CD4-positive, alpha-beta memory T cell (primary cell): ENCODE measurements around the gene NAV3. TPM values are rescaled to one million over a fixed set of nuclear protein-coding genes. Genes with fewer than 3 reads are reported as not detected.

ENCODE experiments used
- CTCF ChIA-PET: fragments of 350-600 bp; sonication (Branson Sonifier 250); formaldehyde crosslinking; loops from one replicate; lab custom pipeline; 2021; ENCODE audit warnings: inconsistent platforms; ENCODE audit not compliant: partially characterized antibody; lab: Charles Lee
- POLR2A ChIA-PET: fragments of 350-600 bp; sonication (Branson Sonifier 250); formaldehyde crosslinking; loops from one replicate; lab custom pipeline; 2021; ENCODE audit not compliant: partially characterized antibody; lab: Charles Lee
- DNase-seq, 5 donors: peaks; one replicate each; pipeline versions ENCODE4 v3.0.0 to v3.0.0-alpha.2; 2020 to 2022; ENCODE audit warnings: mixed read lengths in 1 of 5
- H3K27ac ChIP-seq: one replicate; pipeline ENCODE4 v1.7.0; 2013; ENCODE audit warnings: low read depth, low read length
- H3K27me3 ChIP-seq: 2 replicates; pipeline ENCODE4 v1.7.0; 2013; ENCODE audit warnings: mild to moderate bottlenecking, low read length, moderate library complexity; ENCODE audit not compliant: insufficient read depth
- H3K36me3 ChIP-seq: 2 replicates; pipeline ENCODE4 v1.7.0; 2013; ENCODE audit warnings: mild to moderate bottlenecking, low read length, moderate library complexity; ENCODE audit not compliant: insufficient read depth
- H3K4me1 ChIP-seq: 2 replicates; pipeline ENCODE4 v1.7.0; 2013; ENCODE audit warnings: mild to moderate bottlenecking, low read length, moderate library complexity; ENCODE audit not compliant: insufficient read depth
- H3K4me3 ChIP-seq, 2 donors: one replicate each; pipeline ENCODE4 v1.7.0; 2013; ENCODE audit warnings: low read length in 2 of 2, mild to moderate bottlenecking in 1 of 2
- H3K9me3 ChIP-seq, 2 donors: one replicate each; pipeline ENCODE4 v1.7.0; 2013; ENCODE audit warnings: low read length in 2 of 2, control low read depth in 1 of 2; ENCODE audit not compliant: control insufficient read depth in 1 of 2
- H3K27ac Mint-ChIP-seq, 7 donors: one replicate each; pipeline ENCODE4 v1.8.0; 2020 to 2021; ENCODE audit warnings: mixed read lengths in 7 of 7, mild to moderate bottlenecking in 6 of 7, inconsistent platforms in 3 of 7, moderate library complexity in 3 of 7
- H3K27me3 Mint-ChIP-seq, 2 donors: one replicate each; pipeline ENCODE4 v1.8.0; 2020 to 2021; ENCODE audit warnings: mixed read lengths in 2 of 2
- H3K36me3 Mint-ChIP-seq, 2 donors: one replicate each; pipeline ENCODE4 v1.8.0; 2020 to 2021; ENCODE audit warnings: mixed read lengths in 2 of 2, inconsistent platforms in 1 of 2, mild to moderate bottlenecking in 1 of 2
- H3K4me1 Mint-ChIP-seq, 4 donors: one replicate each; pipeline ENCODE4 v1.8.0; 2020 to 2021; ENCODE audit warnings: mixed read lengths in 4 of 4, mild to moderate bottlenecking in 1 of 4
- H3K4me3 Mint-ChIP-seq, 8 donors: one replicate each; pipeline ENCODE4 v1.8.0; 2020 to 2021; ENCODE audit warnings: mixed read lengths in 8 of 8, mild to moderate bottlenecking in 7 of 8, moderate library complexity in 6 of 8, inconsistent platforms in 3 of 8
- H3K9me3 Mint-ChIP-seq, 8 donors: one replicate each; pipeline ENCODE4 v1.8.0; 2020 to 2021; ENCODE audit warnings: mixed read lengths in 8 of 8, mild to moderate bottlenecking in 5 of 8, inconsistent platforms in 3 of 8, moderate library complexity in 1 of 8
- intact Hi-C: fragments of 100-400 bp; cut with micrococcal nuclease; formaldehyde crosslinking; loops from one replicate; pipeline ENCODE4 v1.15.1; 2023
- polyA plus RNA-seq, 2 donors: library from polyadenylated mRNA; unstranded; fragments of 300-500 nt; fragmentation: Illumina TruSeq; gene quantifications; one replicate each; pipeline ENCODE4 v1.2.3, GENCODE V29; 2021
- total RNA-seq, 2 experiments: library from RNA; stranded (reverse); gene quantifications; one replicate each; pipeline ENCODE4 v1.2.3, GENCODE V29; 2021

NAV3 gene, protein sequence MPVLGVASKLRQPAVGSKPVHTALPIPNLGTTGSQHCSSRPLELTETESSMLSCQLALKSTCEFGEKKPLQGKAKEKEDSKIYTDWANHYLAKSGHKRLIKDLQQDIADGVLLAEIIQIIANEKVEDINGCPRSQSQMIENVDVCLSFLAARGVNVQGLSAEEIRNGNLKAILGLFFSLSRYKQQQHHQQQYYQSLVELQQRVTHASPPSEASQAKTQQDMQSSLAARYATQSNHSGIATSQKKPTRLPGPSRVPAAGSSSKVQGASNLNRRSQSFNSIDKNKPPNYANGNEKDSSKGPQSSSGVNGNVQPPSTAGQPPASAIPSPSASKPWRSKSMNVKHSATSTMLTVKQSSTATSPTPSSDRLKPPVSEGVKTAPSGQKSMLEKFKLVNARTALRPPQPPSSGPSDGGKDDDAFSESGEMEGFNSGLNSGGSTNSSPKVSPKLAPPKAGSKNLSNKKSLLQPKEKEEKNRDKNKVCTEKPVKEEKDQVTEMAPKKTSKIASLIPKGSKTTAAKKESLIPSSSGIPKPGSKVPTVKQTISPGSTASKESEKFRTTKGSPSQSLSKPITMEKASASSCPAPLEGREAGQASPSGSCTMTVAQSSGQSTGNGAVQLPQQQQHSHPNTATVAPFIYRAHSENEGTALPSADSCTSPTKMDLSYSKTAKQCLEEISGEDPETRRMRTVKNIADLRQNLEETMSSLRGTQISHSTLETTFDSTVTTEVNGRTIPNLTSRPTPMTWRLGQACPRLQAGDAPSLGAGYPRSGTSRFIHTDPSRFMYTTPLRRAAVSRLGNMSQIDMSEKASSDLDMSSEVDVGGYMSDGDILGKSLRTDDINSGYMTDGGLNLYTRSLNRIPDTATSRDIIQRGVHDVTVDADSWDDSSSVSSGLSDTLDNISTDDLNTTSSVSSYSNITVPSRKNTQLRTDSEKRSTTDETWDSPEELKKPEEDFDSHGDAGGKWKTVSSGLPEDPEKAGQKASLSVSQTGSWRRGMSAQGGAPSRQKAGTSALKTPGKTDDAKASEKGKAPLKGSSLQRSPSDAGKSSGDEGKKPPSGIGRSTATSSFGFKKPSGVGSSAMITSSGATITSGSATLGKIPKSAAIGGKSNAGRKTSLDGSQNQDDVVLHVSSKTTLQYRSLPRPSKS (N-terminal part only)
- total RNA-seq, result not detected
- not detected for polyA plus RNA-seq

DNA sequence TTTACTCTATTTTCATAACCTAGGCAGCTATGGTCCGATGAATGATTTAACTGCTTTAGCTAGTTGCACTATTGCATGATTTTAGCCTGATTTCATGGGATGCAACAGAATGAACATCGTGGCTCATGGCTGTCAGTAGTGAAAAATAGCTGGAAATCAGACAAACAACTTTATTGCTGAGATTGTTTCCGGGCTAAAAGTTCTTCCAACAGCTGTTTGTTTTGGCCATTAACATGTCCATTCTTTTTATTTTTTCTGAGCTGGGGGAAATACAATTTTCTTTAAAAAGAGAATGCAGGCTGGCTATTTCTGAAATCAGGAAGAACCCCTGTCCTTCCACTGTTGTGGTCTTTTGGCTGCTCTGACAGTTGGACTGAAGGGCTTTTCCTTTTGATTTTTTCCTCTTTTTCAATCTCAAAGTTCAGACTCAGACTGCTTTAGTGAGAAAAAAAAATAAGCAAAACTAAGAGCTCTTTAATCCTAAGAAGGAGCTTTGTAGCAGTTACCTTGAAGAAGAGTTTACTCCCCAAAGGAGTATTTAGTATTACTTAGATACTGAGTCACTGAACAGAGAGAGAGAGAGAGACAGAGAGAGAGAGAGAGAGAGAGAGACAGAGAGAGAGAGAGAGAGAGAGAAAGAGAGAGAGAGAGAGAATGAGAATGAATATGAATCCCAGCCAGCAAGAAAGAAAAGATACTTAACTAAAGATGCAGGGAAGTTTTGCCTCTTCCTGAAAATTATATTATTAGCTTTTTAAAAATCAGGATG is at the start of gene NAV3:
NAV3 (plus strand) TSS at position 312 of the 769 bp plus-strand sequence. CDS start 568 bp downstream, outside the sequence.
- POLR2A ChIA-PET, result no interaction called here
- no peak for DNase-seq
- intact Hi-C loops, result no loop called here
- H3K27ac ChIP-seq, result no peak within 1 kb of the TSS
- Mint-ChIP-seq H3K9me3 (peaks cover 0 to 4% (median under 1%) of the 10 kb centered on the region in 8 donors), H3K36me3 (no peaks in the 10 kb centered on the region), H3K27ac (no peak within 1 kb of the TSS), H3K4me1 (no peaks in the 10 kb centered on the region), H3K4me3 (no peak within 1 kb of the TSS), H3K27me3 (no peaks in the 10 kb centered on the region)
- no peaks in the 10 kb centered on the region for H3K27me3 ChIP-seq
- no peaks in the 10 kb centered on the region for H3K9me3 ChIP-seq
- CTCF ChIA-PET, result no interaction called here
- H3K4me3 ChIP-seq, result no peak within 1 kb of the TSS
- H3K4me1 ChIP-seq, result no peaks in the 10 kb centered on the region
- H3K36me3 ChIP-seq, result no peaks in the 10 kb centered on the region

DNA sequence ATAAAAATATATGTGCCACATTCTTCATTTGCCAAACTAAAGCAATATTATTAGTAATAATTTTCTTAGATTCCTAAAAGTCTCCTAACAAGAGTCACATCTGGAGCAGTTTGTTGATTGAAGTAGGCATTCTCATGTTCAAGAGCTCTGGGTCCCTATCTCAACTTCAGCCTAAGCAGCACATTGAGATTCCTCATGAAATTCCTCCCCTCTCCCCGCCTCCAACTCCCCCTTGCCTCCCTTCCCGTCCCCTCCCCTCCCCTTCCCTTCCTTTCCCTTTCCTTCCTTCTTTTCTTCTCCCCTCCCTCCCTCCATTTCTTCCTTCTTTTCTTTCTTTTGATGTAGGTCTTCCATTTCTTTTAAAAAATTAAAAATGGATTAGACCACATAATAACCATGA is 48.7 kb upstream of the NAV3 start:
- ChIA-PET POLR2A (no interaction called here), CTCF (no interaction called here)
- H3K9me3 ChIP-seq, result no peaks in the 10 kb centered on the region
- DNase-seq, result no peak
- Mint-ChIP-seq H3K9me3 (peaks cover 0 to 15% (median 4%) of the 10 kb centered on the region in 8 donors), H3K27me3 (no peaks in the 10 kb centered on the region), H3K4me1 (no peaks in the 10 kb centered on the region), H3K27ac (no peak overlapping the region), H3K36me3 (no peaks in the 10 kb centered on the region), H3K4me3 (no peak overlapping the region)
- H3K27me3 ChIP-seq, result no peaks in the 10 kb centered on the region
- intact Hi-C loops, result no loop called here
- no peaks in the 10 kb centered on the region for H3K4me1 ChIP-seq
- H3K36me3 ChIP-seq, result no peaks in the 10 kb centered on the region
- H3K4me3 ChIP-seq, result no peak overlapping the region
- no peak overlapping the region for H3K27ac ChIP-seq

DNA sequence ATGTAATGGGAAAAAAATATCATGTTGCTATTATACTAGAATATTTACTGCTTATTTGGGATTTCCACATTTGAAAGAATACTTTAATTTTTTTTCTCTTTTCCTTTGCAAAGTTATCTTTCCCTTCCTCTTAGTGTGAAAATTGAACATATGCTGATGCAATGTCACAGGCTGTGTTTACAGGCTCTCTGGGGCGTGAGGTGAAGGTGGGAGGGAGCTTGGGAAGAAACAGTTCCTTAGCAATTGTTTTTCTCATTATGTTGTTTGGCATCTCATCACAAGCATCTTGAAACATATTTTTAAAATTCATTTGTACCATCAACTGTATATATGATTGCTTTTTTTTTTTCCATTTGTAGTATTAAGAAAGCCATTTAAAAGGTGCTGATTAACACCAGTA is 47.9 kb upstream of the NAV3 start:
- Mint-ChIP-seq H3K36me3 (no peaks in the 10 kb centered on the region), H3K4me3 (no peak overlapping the region), H3K9me3 (peaks cover 0 to 15% (median 4%) of the 10 kb centered on the region in 8 donors), H3K27ac (no peak overlapping the region), H3K4me1 (no peaks in the 10 kb centered on the region), H3K27me3 (no peaks in the 10 kb centered on the region)
- no peaks in the 10 kb centered on the region for H3K4me1 ChIP-seq
- H3K4me3 ChIP-seq, result no peak overlapping the region
- no peaks in the 10 kb centered on the region for H3K9me3 ChIP-seq
- DNase-seq, result no peak
- no peak overlapping the region for H3K27ac ChIP-seq
- intact Hi-C loops, result no loop called here
- CTCF ChIA-PET, result no interaction called here
- POLR2A ChIA-PET, result no interaction called here
- H3K27me3 ChIP-seq, result no peaks in the 10 kb centered on the region
- H3K36me3 ChIP-seq, result no peaks in the 10 kb centered on the region

DNA sequence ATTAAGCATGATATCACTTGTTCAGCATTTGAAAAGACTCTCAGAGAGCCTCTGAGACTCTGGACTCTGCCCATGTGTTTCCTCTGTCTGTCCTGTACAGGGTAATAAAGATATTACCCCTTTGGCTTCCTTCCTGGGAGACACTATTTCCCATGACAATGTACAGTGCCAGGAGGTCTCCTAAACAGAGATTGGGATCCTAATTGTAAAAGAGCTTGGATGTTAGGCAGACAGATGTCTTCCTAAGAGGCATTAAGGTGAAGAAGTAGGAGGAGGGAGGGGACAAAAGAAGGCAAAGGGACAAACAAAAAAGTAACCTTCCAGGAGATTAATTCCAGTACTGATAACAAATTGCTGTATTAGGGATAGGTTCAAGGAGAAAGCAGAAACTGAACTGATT is 45.5 kb upstream of the NAV3 start:
- Histone ChIP-seq H3K4me3 (no peak overlapping the region), H3K36me3 (no peaks in the 10 kb centered on the region), H3K9me3 (no peaks in the 10 kb centered on the region), H3K27ac (no peak overlapping the region), H3K4me1 (no peaks in the 10 kb centered on the region), H3K27me3 (no peaks in the 10 kb centered on the region)
- H3K4me3 Mint-ChIP-seq, result no peak overlapping the region
- ChIA-PET CTCF (no interaction called here), POLR2A (no interaction called here)
- H3K27me3 Mint-ChIP-seq, result no peaks in the 10 kb centered on the region
- no peak overlapping the region for H3K27ac Mint-ChIP-seq
- H3K4me1 Mint-ChIP-seq, result no peaks in the 10 kb centered on the region
- no peak for DNase-seq
- no peaks in the 10 kb centered on the region for H3K36me3 Mint-ChIP-seq
- H3K9me3 Mint-ChIP-seq, result peaks cover 0 to 11% (median 8%) of the 10 kb centered on the region in 8 donors
- intact Hi-C loops, result no loop called here

DNA sequence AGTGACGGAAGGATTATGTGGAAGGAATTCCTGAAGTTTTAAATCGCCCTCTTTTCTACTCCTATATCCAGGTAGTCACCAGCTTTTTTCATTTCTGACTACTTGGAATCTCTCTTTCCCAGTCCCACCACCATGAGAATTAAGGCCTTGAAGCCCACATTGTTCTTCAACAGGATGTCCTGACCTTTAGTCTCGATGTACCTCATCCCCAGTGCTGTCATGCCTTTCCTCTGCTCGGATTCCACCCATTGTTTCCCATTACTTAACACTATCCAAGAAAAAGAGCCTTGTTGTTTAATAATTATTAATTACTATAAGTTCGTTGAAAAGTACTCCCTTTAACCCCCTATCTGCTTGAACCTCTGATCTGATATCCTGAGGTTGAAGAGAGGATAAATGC is 44.0 kb upstream of the NAV3 start:
- Histone ChIP-seq H3K4me1 (no peaks in the 10 kb centered on the region), H3K9me3 (no peaks in the 10 kb centered on the region), H3K36me3 (no peaks in the 10 kb centered on the region), H3K4me3 (no peak overlapping the region), H3K27me3 (no peaks in the 10 kb centered on the region), H3K27ac (no peak overlapping the region)
- intact Hi-C loops, result no loop called here
- CTCF ChIA-PET, result no interaction called here
- DNase-seq, result no peak
- H3K4me1 Mint-ChIP-seq, result no peaks in the 10 kb centered on the region
- H3K27me3 Mint-ChIP-seq, result no peaks in the 10 kb centered on the region
- H3K36me3 Mint-ChIP-seq, result no peaks in the 10 kb centered on the region
- H3K4me3 Mint-ChIP-seq, result no peak overlapping the region
- H3K9me3 Mint-ChIP-seq, result peaks cover 0 to 15% (median 6%) of the 10 kb centered on the region in 8 donors
- POLR2A ChIA-PET, result no interaction called here
- no peak overlapping the region for H3K27ac Mint-ChIP-seq

DNA sequence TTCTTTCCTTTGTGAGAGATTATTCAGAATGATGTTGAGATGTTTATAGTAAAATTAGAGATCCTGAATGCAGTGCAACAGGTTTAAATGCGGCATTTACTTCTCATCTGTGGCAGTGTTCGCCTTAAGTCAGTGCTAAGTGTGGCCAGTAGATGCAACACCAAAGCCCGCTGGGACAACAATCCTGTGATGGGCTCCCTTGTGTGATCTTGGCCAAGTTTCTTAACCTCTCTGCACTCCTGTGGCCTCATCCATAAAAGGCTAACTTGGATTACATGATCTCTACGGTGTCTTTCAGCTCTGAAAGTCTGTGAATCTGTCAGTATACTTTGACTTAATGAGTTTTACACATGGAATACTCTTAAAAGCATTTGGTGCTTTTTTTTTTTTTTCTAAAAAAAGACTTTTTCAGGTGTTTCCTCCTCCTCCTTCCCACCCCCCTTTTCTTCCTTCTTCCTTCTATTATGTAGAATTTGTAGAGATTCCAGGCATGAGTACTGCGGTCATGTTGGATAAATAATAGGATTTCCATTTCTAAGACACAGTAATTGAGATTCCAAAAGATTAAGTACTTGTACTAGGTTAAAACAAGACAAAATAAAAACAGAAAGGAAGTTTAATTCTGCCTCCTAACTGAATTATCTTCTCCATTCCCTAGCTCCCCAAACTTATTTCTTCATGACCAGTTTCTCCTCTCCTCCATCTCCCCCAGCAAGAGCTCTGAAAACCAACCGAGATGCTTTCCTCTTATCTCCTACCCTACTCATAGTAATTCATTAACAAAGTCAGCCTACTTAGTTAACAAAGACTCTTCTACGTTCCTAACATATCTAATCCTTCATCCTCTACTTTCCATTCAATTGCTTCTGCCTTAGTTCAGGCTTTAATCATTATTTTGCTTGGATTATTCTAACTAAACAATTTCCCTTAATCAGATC is 42.2 kb upstream of the NAV3 start:
- ChIA-PET POLR2A (no interaction called here), CTCF (no interaction called here)
- intact Hi-C loops, result no loop called here
- no peaks in the 10 kb centered on the region for H3K36me3 Mint-ChIP-seq
- H3K9me3 ChIP-seq, result no peaks in the 10 kb centered on the region
- no peaks in the 10 kb centered on the region for H3K36me3 ChIP-seq
- H3K27ac Mint-ChIP-seq, result no peak overlapping the region
- DNase-seq, result no peak
- no peaks in the 10 kb centered on the region for H3K27me3 ChIP-seq
- H3K27me3 Mint-ChIP-seq, result no peaks in the 10 kb centered on the region
- H3K4me3 Mint-ChIP-seq, result no peak overlapping the region
- H3K27ac ChIP-seq, result no peak overlapping the region
- H3K9me3 Mint-ChIP-seq, result peaks cover 0 to 17% (median 6%) of the 10 kb centered on the region in 8 donors
- no peak overlapping the region for H3K4me3 ChIP-seq
- H3K4me1 Mint-ChIP-seq, result no peaks in the 10 kb centered on the region
- no peaks in the 10 kb centered on the region for H3K4me1 ChIP-seq
